ENCODE measurements around the gene NACC1. TPM values are rescaled to one million over a fixed set of nuclear protein-coding genes. Genes with fewer than 3 reads are reported as not detected.
A peak's percentile ranks its signal among the peaks of the same experiment; 100 is the strongest.

NACC1 gene
- polyA plus RNA-seq, 1 donor (not counting 4 experiments of a cell fraction or from before 2014, with no cell fraction given), result 32.9 TPM

DNA sequence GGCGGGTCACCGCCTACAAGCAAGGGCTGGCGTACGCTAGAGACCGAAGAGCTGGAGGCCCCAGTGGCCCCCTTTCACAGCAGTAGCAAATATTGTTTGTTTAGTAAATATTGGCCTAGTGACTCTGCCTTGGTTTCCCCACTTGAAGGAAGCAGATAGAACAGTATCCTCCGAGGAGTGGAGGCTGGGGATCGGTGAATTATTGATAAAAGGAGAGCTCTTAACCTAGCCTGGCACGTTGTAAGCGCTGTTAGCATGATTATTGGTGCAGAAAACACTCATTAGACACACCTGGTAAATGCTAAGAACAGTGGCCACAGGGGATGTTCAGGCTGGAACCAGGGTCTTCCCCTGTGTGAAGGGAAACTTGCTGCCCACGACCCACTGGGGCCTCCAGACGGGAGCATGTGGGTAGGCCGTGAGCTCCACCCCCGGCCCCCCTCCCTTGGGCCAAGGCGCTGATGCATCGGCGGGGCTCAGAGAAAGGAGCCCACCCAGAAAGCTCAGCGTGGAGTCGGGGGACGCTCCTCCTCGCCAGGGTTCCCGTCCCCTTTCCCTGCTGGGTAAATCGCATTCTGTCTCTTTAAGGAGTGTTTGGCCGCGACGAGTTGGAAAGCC, 34.4 kb downstream of the NACC1 start:
- H3K36me3 ChIP-seq (ENCODE audit: control insufficient read depth in 2 of 2, extremely low read depth in 1 of 2, insufficient read depth in 2 of 2, low read length in 2 of 2), result peaks cover 2 to 16% of the 10 kb centered on the region in 2 experiments
- peak overlapping the region; percentile 63 for H2AFZ ChIP-seq (ENCODE audit: control insufficient read depth, low read length)
- peaks cover 16% of the 10 kb centered on the region for H3K4me1 ChIP-seq (ENCODE audit: control insufficient read depth, extremely low read depth, insufficient read depth, low read length)
- no peak for FAIRE-seq
- H3K4me2 ChIP-seq (ENCODE audit: control insufficient read depth, extremely low read depth, insufficient read depth, low read depth, low read length), result peak overlapping the region; percentile 89
- dilution Hi-C loops (cut with MboI; ENCODE audit: extremely low pct_ligation_motif_present, low sequenced_read_pairs), result no loop called here
- DNase-seq (ENCODE audit: low read depth, low spot score), result no peak
- TF ChIP-seq, protein P1, sequence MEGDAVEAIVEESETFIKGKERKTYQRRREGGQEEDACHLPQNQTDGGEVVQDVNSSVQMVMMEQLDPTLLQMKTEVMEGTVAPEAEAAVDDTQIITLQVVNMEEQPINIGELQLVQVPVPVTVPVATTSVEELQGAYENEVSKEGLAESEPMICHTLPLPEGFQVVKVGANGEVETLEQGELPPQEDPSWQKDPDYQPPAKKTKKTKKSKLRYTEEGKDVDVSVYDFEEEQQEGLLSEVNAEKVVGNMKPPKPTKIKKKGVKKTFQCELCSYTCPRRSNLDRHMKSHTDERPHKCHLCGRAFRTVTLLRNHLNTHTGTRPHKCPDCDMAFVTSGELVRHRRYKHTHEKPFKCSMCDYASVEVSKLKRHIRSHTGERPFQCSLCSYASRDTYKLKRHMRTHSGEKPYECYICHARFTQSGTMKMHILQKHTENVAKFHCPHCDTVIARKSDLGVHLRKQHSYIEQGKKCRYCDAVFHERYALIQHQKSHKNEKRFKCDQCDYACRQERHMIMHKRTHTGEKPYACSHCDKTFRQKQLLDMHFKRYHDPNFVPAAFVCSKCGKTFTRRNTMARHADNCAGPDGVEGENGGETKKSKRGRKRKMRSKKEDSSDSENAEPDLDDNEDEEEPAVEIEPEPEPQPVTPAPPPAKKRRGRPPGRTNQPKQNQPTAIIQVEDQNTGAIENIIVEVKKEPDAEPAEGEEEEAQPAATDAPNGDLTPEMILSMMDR (optimal IDR thresholded peaks at IDR 0.05 in 1 of 3, IDR thresholded peaks at IDR 0.05 in 1 of 3, conservative IDR thresholded peaks at IDR 0.05 in 1 of 3; ENCODE audit: extremely low read depth in 1 of 3, insufficient read depth in 2 of 3, low read length in 3 of 3), result no peak
- no peak for TF ChIP-seq EZH2 (IDR thresholded peaks at IDR 0.05; ENCODE audit: low read length)
- peak overlapping the region; percentile 96 for H3K27ac ChIP-seq (ENCODE audit: control insufficient read depth, insufficient read depth, low read length)
- peak overlapping the region; percentile 84 for H3K9ac ChIP-seq (ENCODE audit: control insufficient read depth, extremely low read depth, insufficient read depth, low read length)
- H4K20me1 ChIP-seq (ENCODE audit: control insufficient read depth, extremely low read depth, insufficient read depth, low read length), result peaks cover 9% of the 10 kb centered on the region
- H3K27me3 ChIP-seq (ENCODE audit: control insufficient read depth, extremely low read depth, insufficient read depth, low read length), result no peaks in the 10 kb centered on the region
- no peaks in the 10 kb centered on the region for H3K9me3 ChIP-seq (ENCODE audit: control insufficient read depth, low read depth, low read length)
- H3K4me3 ChIP-seq (ENCODE audit: control insufficient read depth in 2 of 3, extremely low read depth in 1 of 3, insufficient read depth in 2 of 3, low read depth in 1 of 3, low read length in 3 of 3), result peak overlapping the region; percentile 62 to 99 (median 96)
- H3K79me2 ChIP-seq (ENCODE audit: control insufficient read depth, insufficient read depth, low read length), result peaks cover 46% of the 10 kb centered on the region
- no peaks in the 10 kb centered on the region for H3K9me1 ChIP-seq (ENCODE audit: control insufficient read depth, extremely low read depth, insufficient read depth, low read length)

GRCh38 chr19:13152974-13153568, 35.0 kb downstream of the NACC1 start:
- peak; percentile 95 for DNase-seq (ENCODE audit: low read depth, low spot score)
- peaks cover 46% of the 10 kb centered on the region for H3K79me2 ChIP-seq (ENCODE audit: control insufficient read depth, insufficient read depth, low read length)

More at GRCh38 chr19:13152974-13153568, 35.0 kb downstream of the NACC1 start:
- dilution Hi-C loops (cut with MboI; ENCODE audit: extremely low pct_ligation_motif_present, low sequenced_read_pairs), result no loop called here
- Histone ChIP-seq H3K9me3 (ENCODE audit: control insufficient read depth, low read depth, low read length) (no peaks in the 10 kb centered on the region), H4K20me1 (ENCODE audit: control insufficient read depth, extremely low read depth, insufficient read depth, low read length) (peaks cover 9% of the 10 kb centered on the region), H3K27ac (ENCODE audit: control insufficient read depth, insufficient read depth, low read length) (peak overlapping the region; percentile 96), H3K9ac (ENCODE audit: control insufficient read depth, extremely low read depth, insufficient read depth, low read length) (peak overlapping the region; percentile 84), H2AFZ (ENCODE audit: control insufficient read depth, low read length) (no peak overlapping the region), H3K27me3 (ENCODE audit: control insufficient read depth, extremely low read depth, insufficient read depth, low read length) (no peaks in the 10 kb centered on the region), H3K4me1 (ENCODE audit: control insufficient read depth, extremely low read depth, insufficient read depth, low read length) (peaks cover 16% of the 10 kb centered on the region), H3K4me2 (ENCODE audit: control insufficient read depth, extremely low read depth, insufficient read depth, low read depth, low read length) (peak overlapping the region; percentile 89), H3K4me3 (ENCODE audit: control insufficient read depth in 2 of 3, extremely low read depth in 1 of 3, insufficient read depth in 2 of 3, low read depth in 1 of 3, low read length in 3 of 3) (peak overlapping the region; percentile 62 to 99 (median 96)), H3K36me3 (ENCODE audit: control insufficient read depth in 2 of 2, extremely low read depth in 1 of 2, insufficient read depth in 2 of 2, low read length in 2 of 2) (peaks cover 2 to 16% of the 10 kb centered on the region in 2 experiments), H3K9me1 (ENCODE audit: control insufficient read depth, extremely low read depth, insufficient read depth, low read length) (no peaks in the 10 kb centered on the region)
- TF ChIP-seq EZH2 (IDR thresholded peaks at IDR 0.05; ENCODE audit: low read length), result no peak
- TF ChIP-seq, protein P1 (optimal IDR thresholded peaks at IDR 0.05 in 1 of 3, IDR thresholded peaks at IDR 0.05 in 1 of 3, conservative IDR thresholded peaks at IDR 0.05 in 1 of 3; ENCODE audit: extremely low read depth in 1 of 3, insufficient read depth in 2 of 3, low read length in 3 of 3), result no peak
- FAIRE-seq, result no peak
